IMR-90 (cell line): Measurements from ENCODE around the gene GPR132. TPM values are rescaled to one million over a fixed set of nuclear protein-coding genes. Genes with fewer than 3 reads are reported as not detected.
A peak's percentile ranks its signal among the peaks of the same experiment; 100 is the strongest.

Experiments used
- ATAC-seq: fragments of 200-7000 bp; cut with Tn5 transposase; 2 replicates; pipeline ENCODE4 v1.9.1; 2020; ENCODE audit warnings: low read depth, mild to moderate bottlenecking, moderate library complexity
- BruUV-seq: library from RNA; stranded (reverse); fragments of 400-500 nt; replicated peaks from 2 replicates; lab custom pipeline; 2021; lab: Mats Ljungman, UMichigan
- CTCF ChIA-PET: fragments of 300-600 bp; formaldehyde crosslinking; extraction: SDS; loops from one replicate; lab custom pipeline; 2021; ENCODE audit warnings: antibody characterized with exemption; lab: Yijun Ruan, JAX
- POLR2A ChIA-PET: fragments of 300-600 bp; sonication (Branson Sonifier 250); formaldehyde crosslinking; loops from one replicate; lab custom pipeline; 2022; ENCODE audit warnings: antibody characterized with exemption; ENCODE audit not compliant: unreplicated experiment; lab: Charles Lee
- DNase-seq: peaks from one replicate; pipeline ENCODE4 v3.0.0; 2013
- H2AFZ ChIP-seq: replicated peaks from 2 replicates; pipeline ENCODE3; 2013; ENCODE audit warnings: low read length, mild to moderate bottlenecking; ENCODE audit not compliant: poor library complexity
- H2AK5ac ChIP-seq: 2 replicates; pipeline ENCODE4 v1.6.1; 2013; ENCODE audit warnings: low read depth, low read length, inconsistent platforms
- H2AK9ac ChIP-seq: replicated peaks from 2 replicates; pipeline ENCODE3; 2013; ENCODE audit warnings: mild to moderate bottlenecking, low read depth, low read length, moderate library complexity; ENCODE audit not compliant: poor library complexity
- H2BK120ac ChIP-seq: 2 replicates; pipeline ENCODE4 v1.6.1; 2013; ENCODE audit warnings: low read depth, low read length, inconsistent platforms
- H2BK15ac ChIP-seq: 3 replicates; pipeline ENCODE4 v1.6.1; 2013; ENCODE audit warnings: low read depth, low read length, inconsistent platforms
- H2BK20ac ChIP-seq: 2 replicates; pipeline ENCODE4 v1.6.1; 2013; ENCODE audit warnings: low read depth, mild to moderate bottlenecking, inconsistent platforms, low read length, moderate library complexity
- H2BK5ac ChIP-seq: 2 replicates; pipeline ENCODE4 v1.6.1; 2013; ENCODE audit warnings: mild to moderate bottlenecking, low read depth, low read length, inconsistent platforms; ENCODE audit not compliant: poor library complexity, severe bottlenecking
- H3K14ac ChIP-seq: replicated peaks from 2 replicates; pipeline ENCODE4 v1.6.1; 2013; ENCODE audit warnings: low read depth, low read length, inconsistent platforms
- H3K18ac ChIP-seq: 2 replicates; pipeline ENCODE4 v1.6.1; 2013; ENCODE audit warnings: low read depth, low read length, control low read depth
- H3K23ac ChIP-seq: 2 replicates; pipeline ENCODE4 v1.6.1; 2013; ENCODE audit warnings: low read depth, low read length, inconsistent platforms
- H3K27ac ChIP-seq: 2 replicates; pipeline ENCODE4 v1.5.1; 2013; ENCODE audit warnings: mild to moderate bottlenecking, control low read depth, low read length; ENCODE audit not compliant: insufficient read depth
- H3K27me3 ChIP-seq: 2 replicates; pipeline ENCODE4 v1.6.1; 2013; ENCODE audit warnings: low read length; ENCODE audit not compliant: control insufficient read depth, insufficient read depth
- H3K36me3 ChIP-seq: 2 replicates; pipeline ENCODE4 v1.6.1; 2013; ENCODE audit warnings: low read length, mixed read lengths; ENCODE audit not compliant: control insufficient read depth, insufficient read depth
- H3K4ac ChIP-seq: 2 replicates; pipeline ENCODE4 v1.6.1; 2013; ENCODE audit warnings: low read depth, low read length, inconsistent platforms
- H3K4me1 ChIP-seq: 2 replicates; pipeline ENCODE4 v1.6.1; 2013; ENCODE audit warnings: low read length, mixed read lengths; ENCODE audit not compliant: control insufficient read depth, insufficient read depth
- H3K4me2 ChIP-seq: 2 replicates; pipeline ENCODE4 v1.6.1; 2013; ENCODE audit warnings: low read depth, mild to moderate bottlenecking, control low read depth, low read length, moderate library complexity
- H3K4me3 ChIP-seq: 2 replicates; pipeline ENCODE4 v1.5.1; 2013; ENCODE audit warnings: low read depth, mild to moderate bottlenecking, control low read depth, low read length, moderate library complexity; ENCODE audit not compliant: insufficient read depth
- H3K56ac ChIP-seq: 2 replicates; pipeline ENCODE4 v1.6.1; 2013; ENCODE audit warnings: low read length, inconsistent platforms; ENCODE audit not compliant: insufficient read depth; ENCODE audit errors: extremely low read depth
- H3K79me1 ChIP-seq, 2 experiments: 2 replicates each; pipeline ENCODE4 v1.6.1; 2013; ENCODE audit warnings: low read length in 2 of 2, inconsistent platforms in 1 of 2, low read depth in 1 of 2
- H3K9ac ChIP-seq: 2 replicates; pipeline ENCODE4 v1.6.1; 2013; ENCODE audit warnings: low read depth, low read length, control low read depth
- H3K9me1 ChIP-seq: 2 replicates; pipeline ENCODE4 v1.6.1; 2013; ENCODE audit warnings: low read length, inconsistent platforms; ENCODE audit not compliant: insufficient read depth
- H3K9me3 ChIP-seq: 2 replicates; pipeline ENCODE4 v1.6.1; 2013; ENCODE audit warnings: low read length; ENCODE audit not compliant: control insufficient read depth, insufficient read depth
- H4K20me1 ChIP-seq: 2 replicates; pipeline ENCODE4 v1.6.1; 2013; ENCODE audit warnings: low read length, inconsistent platforms; ENCODE audit not compliant: insufficient read depth
- H4K5ac ChIP-seq: 2 replicates; pipeline ENCODE4 v1.6.1; 2013; ENCODE audit warnings: mild to moderate bottlenecking, low read depth, low read length, control low read depth
- H4K8ac ChIP-seq, 2 experiments: 2 replicates each; pipeline ENCODE4 v1.6.1; 2013; ENCODE audit warnings: low read depth in 2 of 2, low read length in 2 of 2, control low read depth in 1 of 2, inconsistent platforms in 1 of 2
- H4K91ac ChIP-seq: 2 replicates; pipeline ENCODE4 v1.6.1; 2013; ENCODE audit warnings: low read depth, low read length, inconsistent platforms; ENCODE audit not compliant: insufficient read depth
- BHLHE40 ChIP-seq: fragments of 150-350 bp; IDR thresholded peaks from 2 replicates; pipeline ENCODE4 v1.6.1; 2016; ENCODE audit warnings: mild to moderate bottlenecking, low read depth, low read length
- CEBPB ChIP-seq: IDR thresholded peaks from 2 replicates; pipeline ENCODE4 v1.6.1; 2012; ENCODE audit warnings: low read depth, low read length, improper control_type of control experiment
- CHD1 ChIP-seq: IDR thresholded peaks from 2 replicates; pipeline ENCODE4 v1.6.1; 2012; ENCODE audit warnings: low read depth, low read length, improper control_type of control experiment
- FOS ChIP-seq: fragments of 150-350 bp; IDR thresholded peaks from 2 replicates; pipeline ENCODE4 v1.6.1; 2016; ENCODE audit warnings: low read depth, low read length
- MAFK ChIP-seq: IDR thresholded peaks from 2 replicates; pipeline ENCODE4 v1.6.1; 2012; ENCODE audit warnings: low read depth, low read length, improper control_type of control experiment
- MAZ ChIP-seq: IDR thresholded peaks from 2 replicates; pipeline ENCODE4 v1.6.1; 2012; ENCODE audit warnings: low read depth, mild to moderate bottlenecking, low read length, improper control_type of control experiment, moderate library complexity, borderline replicate concordance
- MXI1 ChIP-seq: IDR thresholded peaks from 2 replicates; pipeline ENCODE4 v1.6.1; 2012; ENCODE audit warnings: low read depth, mild to moderate bottlenecking, low read length, moderate library complexity, borderline replicate concordance
- NFE2L2 ChIP-seq: fragments of 150-350 bp; IDR thresholded peaks from 2 replicates; pipeline ENCODE4 v1.6.1; 2016; ENCODE audit warnings: low read depth, mild to moderate bottlenecking, low read length
- POLR2A ChIP-seq: IDR thresholded peaks from 2 replicates; pipeline ENCODE4 v1.6.1; 2012; ENCODE audit warnings: mild to moderate bottlenecking, low read depth, low read length
- RAD21 ChIP-seq: IDR thresholded peaks from 2 replicates; pipeline ENCODE4 v1.6.1; 2012; ENCODE audit warnings: low read length, improper control_type of control experiment
- RCOR1 ChIP-seq: IDR thresholded peaks from 2 replicates; pipeline ENCODE4 v1.6.1; 2012; ENCODE audit warnings: mild to moderate bottlenecking, low read length, improper control_type of control experiment; ENCODE audit not compliant: insufficient replicate concordance
- RFX5 ChIP-seq: IDR thresholded peaks from 2 replicates; pipeline ENCODE4 v1.8.0; 2012; ENCODE audit warnings: low read depth, mild to moderate bottlenecking, low read length, moderate library complexity
- SMC3 ChIP-seq: fragments of 150-350 bp; IDR thresholded peaks from 2 replicates; pipeline ENCODE4 v1.6.1; 2016; ENCODE audit warnings: low read depth, mild to moderate bottlenecking, antibody characterized with exemption, low read length, moderate library complexity
- USF2 ChIP-seq: fragments of 150-350 bp; IDR thresholded peaks from 2 replicates; pipeline ENCODE4 v1.6.1; 2017; ENCODE audit warnings: mild to moderate bottlenecking, antibody characterized with exemption, low read length, low read depth
- WGBS, 2 experiments: methylation state at CpG; one replicate each; pipeline versions ENCODE4 v1.1.5 to v1.1.7; 2013; ENCODE audit warnings: missing lambda C conversion rate in 2 of 2; ENCODE audit not compliant: insufficient read length in 1 of 2; ENCODE audit errors: extremely low coverage in 2 of 2; 5-methylcytosine and 5-hydroxymethylcytosine counted together
- dilution Hi-C: fragments of 300-500 bp; cut with HindIII; formaldehyde crosslinking; loops from one replicate; pipeline ENCODE4 v1.14.3; 2018; ENCODE audit warnings: low sequenced_read_pairs; ENCODE audit not compliant: unreplicated experiment
- in situ Hi-C: fragments of 300-500 bp; cut with MboI; formaldehyde crosslinking; loops from 3 replicates; pipeline ENCODE4 v1.14.3; 2019; ENCODE audit warnings: low sequenced_read_pairs, inconsistent platforms, mixed read lengths
- intact Hi-C: fragments of 100-400 bp; cut with micrococcal nuclease; formaldehyde crosslinking; loops from 2 replicates; pipeline ENCODE4 v1.10.0; 2022
- polyA plus RNA-seq, 3 experiments: library from polyadenylated mRNA; depleted of rRNA; stranded (reverse); fragments of >200 nt; gene quantifications; 2 replicates each; pipeline ENCODE4 v1.2.3, GENCODE V29; 2012; ENCODE audit warnings: low replicate concordance in 1 of 3
- total RNA-seq: library from RNA; depleted of rRNA; stranded (reverse); fragments of >200 nt; gene quantifications from 2 replicates; pipeline ENCODE4 v1.2.3, GENCODE V29; 2012
- TF ChIP-seq, protein P1 (sequence below): fragments of 150-350 bp; IDR thresholded peaks from 2 replicates; pipeline ENCODE4 v1.6.1; 2016; ENCODE audit warnings: low read depth, mild to moderate bottlenecking, low read length, moderate library complexity, borderline replicate concordance
- TF ChIP-seq, protein P2 (sequence below): conservative IDR thresholded peaks from 2 replicates; pipeline ENCODE4 v1.5.1; 2012; ENCODE audit warnings: mild to moderate bottlenecking, low read depth, low read length, improper control_type of control experiment

GPR132 gene
- total and polyA plus RNA-seq, 2 of the 4 experiments (the other 2 are of a cell fraction), result under 0.01 to 0.10 TPM

GRCh38 chr14:105015905-105016304 is 49.3 kb downstream of the GPR132 start:
- H4K20me1 ChIP-seq, result peaks cover 77% of the 10 kb centered on the region
- H3K4me3 ChIP-seq, result no peak overlapping the region
- no peaks in the 10 kb centered on the region for H3K9me3 ChIP-seq
- 100% methylated on average over 1 of the region's 6 CpGs; no CpG with 5 or more reads in 1 of the 2 experiments for WGBS, 2 experiments
- H4K5ac ChIP-seq, result no peak overlapping the region
- no peaks in the 10 kb centered on the region for H3K27me3 ChIP-seq
- H2BK120ac ChIP-seq, result no peak overlapping the region
- BruUV-seq, result no TSS peak
- H3K79me1 ChIP-seq, result peaks cover 3 to 44% of the 10 kb centered on the region in 2 experiments; a peak in 3 of 4 replicates
- CTCF ChIA-PET, result no interaction called here
- no peak overlapping the region for H4K8ac ChIP-seq
- H3K4ac ChIP-seq, result no peak overlapping the region
- H3K14ac ChIP-seq, result no peak overlapping the region
- in situ Hi-C loops (no loop called here), dilution Hi-C loops (no loop called here), intact Hi-C loops (no loop called here)
- H2BK20ac ChIP-seq, result no peak overlapping the region
- H2BK5ac ChIP-seq, result no peak overlapping the region
- 0 out of 2 replicates have a peak overlapping the region, but pooled peaks have one; percentile 24 for H2AK5ac ChIP-seq
- no peak for ATAC-seq
- H3K56ac ChIP-seq, result no peak overlapping the region
- H2AK9ac ChIP-seq, result no peak overlapping the region
- H3K4me1 ChIP-seq, result peaks cover 30% of the 10 kb centered on the region
- TF ChIP-seq BHLHE40 (no peak), MXI1 (no peak), RAD21 (no peak), NFE2L2 (no peak), RCOR1 (no peak), USF2 (no peak), CHD1 (no peak), SMC3 (no peak), CEBPB (no peak), MAZ (no peak), FOS (no peak), MAFK (no peak), POLR2A (no peak), RFX5 (no peak)
- TF ChIP-seq, protein P1, sequence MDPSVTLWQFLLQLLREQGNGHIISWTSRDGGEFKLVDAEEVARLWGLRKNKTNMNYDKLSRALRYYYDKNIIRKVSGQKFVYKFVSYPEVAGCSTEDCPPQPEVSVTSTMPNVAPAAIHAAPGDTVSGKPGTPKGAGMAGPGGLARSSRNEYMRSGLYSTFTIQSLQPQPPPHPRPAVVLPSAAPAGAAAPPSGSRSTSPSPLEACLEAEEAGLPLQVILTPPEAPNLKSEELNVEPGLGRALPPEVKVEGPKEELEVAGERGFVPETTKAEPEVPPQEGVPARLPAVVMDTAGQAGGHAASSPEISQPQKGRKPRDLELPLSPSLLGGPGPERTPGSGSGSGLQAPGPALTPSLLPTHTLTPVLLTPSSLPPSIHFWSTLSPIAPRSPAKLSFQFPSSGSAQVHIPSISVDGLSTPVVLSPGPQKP, result no peak
- TF ChIP-seq, protein P2, sequence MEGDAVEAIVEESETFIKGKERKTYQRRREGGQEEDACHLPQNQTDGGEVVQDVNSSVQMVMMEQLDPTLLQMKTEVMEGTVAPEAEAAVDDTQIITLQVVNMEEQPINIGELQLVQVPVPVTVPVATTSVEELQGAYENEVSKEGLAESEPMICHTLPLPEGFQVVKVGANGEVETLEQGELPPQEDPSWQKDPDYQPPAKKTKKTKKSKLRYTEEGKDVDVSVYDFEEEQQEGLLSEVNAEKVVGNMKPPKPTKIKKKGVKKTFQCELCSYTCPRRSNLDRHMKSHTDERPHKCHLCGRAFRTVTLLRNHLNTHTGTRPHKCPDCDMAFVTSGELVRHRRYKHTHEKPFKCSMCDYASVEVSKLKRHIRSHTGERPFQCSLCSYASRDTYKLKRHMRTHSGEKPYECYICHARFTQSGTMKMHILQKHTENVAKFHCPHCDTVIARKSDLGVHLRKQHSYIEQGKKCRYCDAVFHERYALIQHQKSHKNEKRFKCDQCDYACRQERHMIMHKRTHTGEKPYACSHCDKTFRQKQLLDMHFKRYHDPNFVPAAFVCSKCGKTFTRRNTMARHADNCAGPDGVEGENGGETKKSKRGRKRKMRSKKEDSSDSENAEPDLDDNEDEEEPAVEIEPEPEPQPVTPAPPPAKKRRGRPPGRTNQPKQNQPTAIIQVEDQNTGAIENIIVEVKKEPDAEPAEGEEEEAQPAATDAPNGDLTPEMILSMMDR, result no peak
- no peak overlapping the region for H4K91ac ChIP-seq
- H2AFZ ChIP-seq, result no peak overlapping the region
- peak overlapping the region; percentile 60; the same call in 1 of the 2 replicates for H3K23ac ChIP-seq
- H3K36me3 ChIP-seq, result peaks cover 10% of the 10 kb centered on the region
- DNase-seq, result no peak
- H3K9me1 ChIP-seq, result peaks cover 30% of the 10 kb centered on the region
- H2BK15ac ChIP-seq, result no peak overlapping the region
- no peak overlapping the region for H3K4me2 ChIP-seq
- POLR2A ChIA-PET, result no interaction called here
- no peak overlapping the region for H3K18ac ChIP-seq
- H3K27ac ChIP-seq, result no peak overlapping the region
- H3K9ac ChIP-seq, result no peak overlapping the region
